Neural progenitor cell (in vitro differentiated cells): Measurements from ENCODE around the gene DEDD. TPM values are rescaled to one million over a fixed set of nuclear protein-coding genes. Genes with fewer than 3 reads are reported as not detected.

ENCODE experiments used
- DNase-seq: peaks from one replicate; pipeline ENCODE4 v3.0.0-alpha.2; 2016; ENCODE audit warnings: low spot score
- H2AFZ ChIP-seq: fragments of 200-600 bp; sonication (generic); replicated peaks from 2 replicates; pipeline ENCODE4 v1.6.1; 2016; ENCODE audit warnings: antibody characterized with exemption
- H3F3A ChIP-seq: fragments of 200-600 bp; sonication (generic); 2 replicates; pipeline ENCODE4 v1.6.1; 2016; ENCODE audit warnings: antibody characterized with exemption, low read depth
- H3K27ac ChIP-seq: fragments of 200-600 bp; sonication (generic); 2 replicates; pipeline ENCODE4 v1.5.1; 2016; ENCODE audit warnings: mild to moderate bottlenecking
- H3K27me3 ChIP-seq: fragments of 200-600 bp; sonication (generic); 2 replicates; pipeline ENCODE4 v1.6.1; 2016; ENCODE audit warnings: mild to moderate bottlenecking, moderate library complexity
- H3K36me3 ChIP-seq: fragments of 200-600 bp; sonication (generic); 2 replicates; pipeline ENCODE4 v1.5.1; 2016
- H3K4me1 ChIP-seq: fragments of 200-600 bp; sonication (generic); 2 replicates; pipeline ENCODE4 v1.6.1; 2016; ENCODE audit warnings: mixed run types
- H3K4me2 ChIP-seq: fragments of 200-600 bp; sonication (generic); 2 replicates; pipeline ENCODE4 v1.6.1; 2016
- H3K4me3 ChIP-seq: fragments of 200-600 bp; sonication (generic); 2 replicates; pipeline ENCODE4 v1.5.1; 2016
- H3K79me2 ChIP-seq: fragments of 200-600 bp; sonication (generic); 2 replicates; pipeline ENCODE4 v1.6.1; 2016; ENCODE audit warnings: low read depth
- H3K9ac ChIP-seq: fragments of 200-600 bp; sonication (generic); 2 replicates; pipeline ENCODE4 v1.6.1; 2016
- H3K9me3 ChIP-seq: fragments of 200-600 bp; sonication (generic); 2 replicates; pipeline ENCODE4 v1.5.1; 2016; ENCODE audit warnings: low read depth
- H4K20me1 ChIP-seq: fragments of 200-600 bp; sonication (generic); 2 replicates; pipeline ENCODE4 v1.6.1; 2016; ENCODE audit warnings: low read depth
- H3K27ac Mint-ChIP-seq: 3 replicates; pipeline ENCODE4 v1.8.0; 2021; ENCODE audit warnings: mixed read lengths
- H3K27me3 Mint-ChIP-seq: 2 replicates; pipeline ENCODE4 v1.8.0; 2022; ENCODE audit warnings: low read depth, mild to moderate bottlenecking, inconsistent platforms, moderate library complexity, mixed read lengths; ENCODE audit not compliant: insufficient read depth
- H3K36me3 Mint-ChIP-seq: 3 replicates; pipeline ENCODE4 v1.8.0; 2021; ENCODE audit warnings: mixed read lengths
- H3K4me1 Mint-ChIP-seq: 3 replicates; pipeline ENCODE4 v1.8.0; 2021; ENCODE audit warnings: mixed read lengths
- H3K4me3 Mint-ChIP-seq: 3 replicates; pipeline ENCODE4 v1.8.0; 2021; ENCODE audit warnings: mild to moderate bottlenecking, moderate library complexity, mixed read lengths
- H3K9me3 Mint-ChIP-seq: 3 replicates; pipeline ENCODE4 v1.8.0; 2020; ENCODE audit warnings: mixed read lengths
- CTCF ChIP-seq: fragments of 200-600 bp; sonication (generic); IDR thresholded peaks from 2 replicates; pipeline ENCODE4 v1.5.1; 2017; ENCODE audit warnings: antibody characterized with exemption, mild to moderate bottlenecking
- EZH2 ChIP-seq: fragments of 200-600 bp; sonication (generic); IDR thresholded peaks from 2 replicates; pipeline ENCODE4 v1.6.1; 2017; ENCODE audit warnings: antibody characterized with exemption, mild to moderate bottlenecking, moderate library complexity
- EZH2phosphoT487 ChIP-seq: fragments of 200-600 bp; sonication (generic); IDR thresholded peaks from 2 replicates; pipeline ENCODE4 v1.6.1; 2017; ENCODE audit warnings: antibody characterized with exemption
- total RNA-seq: library from RNA; depleted of rRNA; stranded (reverse); fragments of >200 nt; gene quantifications from 2 replicates; pipeline ENCODE4 v1.2.3, GENCODE V29; 2015; ENCODE audit warnings: low replicate concordance

The DEDD gene
- total RNA-seq, 1 donor from 2014 or later = 29.7 TPM

- H3K9me3 ChIP-seq = no peaks in the 10 kb centered on the region
- DNase-seq = peak; percentile 36
- peak overlapping the region; percentile 78 for H3K9ac ChIP-seq
- peaks cover 15% of the 10 kb centered on the region for H4K20me1 ChIP-seq
- no peaks in the 10 kb centered on the region for H3K27me3 ChIP-seq
- H3F3A ChIP-seq = peaks cover 38% of the 10 kb centered on the region
- Mint-ChIP-seq H3K27ac (peak overlapping the region; percentile 95), H3K9me3 (no peaks in the 10 kb centered on the region), H3K27me3 (no peaks in the 10 kb centered on the region), H3K4me3 (no peak overlapping the region), H3K36me3 (peaks cover 22% of the 10 kb centered on the region), H3K4me1 (peaks cover 26% of the 10 kb centered on the region)
- H3K27ac ChIP-seq = peak overlapping the region; percentile 98
- H3K36me3 ChIP-seq = no peaks in the 10 kb centered on the region
- H3K79me2 ChIP-seq = peaks cover 73% of the 10 kb centered on the region
- H3K4me1 ChIP-seq = peaks cover 20% of the 10 kb centered on the region
- H2AFZ ChIP-seq = peak overlapping the region; percentile 58
- H3K4me2 ChIP-seq = peak overlapping the region; percentile 90
- no peak for TF ChIP-seq EZH2
- peak overlapping the region; percentile 77 for H3K4me3 ChIP-seq
Measured at GRCh38 chr1:161131523-161132409, 701 bp downstream of the DEDD start.

- Histone ChIP-seq H3K9me3 (no peaks in the 10 kb centered on the region), H3K27me3 (no peaks in the 10 kb centered on the region), H3K79me2 (peaks cover 86% of the 10 kb centered on the region), H3K36me3 (no peaks in the 10 kb centered on the region), H2AFZ (no peak overlapping the region), H3K4me1 (peaks cover 20% of the 10 kb centered on the region), H3K27ac (no peak overlapping the region), H3F3A (peaks cover 38% of the 10 kb centered on the region), H4K20me1 (peaks cover 22% of the 10 kb centered on the region), H3K4me3 (peak overlapping the region; percentile 77), H3K4me2 (peak overlapping the region; percentile 90), H3K9ac (peak overlapping the region; percentile 6)
- H3K9me3 Mint-ChIP-seq = no peaks in the 10 kb centered on the region
- TF ChIP-seq EZH2 (no peak), EZH2phosphoT487 (no peak), CTCF (no peak)
- H3K27ac Mint-ChIP-seq = no peak overlapping the region
- no peaks in the 10 kb centered on the region for H3K27me3 Mint-ChIP-seq
- peaks cover 28% of the 10 kb centered on the region for H3K4me1 Mint-ChIP-seq
- no peak overlapping the region for H3K4me3 Mint-ChIP-seq
- peaks cover 26% of the 10 kb centered on the region for H3K36me3 Mint-ChIP-seq
- DNase-seq = no peak
Measured at GRCh38 chr1:161130266-161130665, 2.2 kb downstream of the DEDD start.

GRCh38 chr1:161128591-161129420 is 3.7 kb downstream of the DEDD start:
- no peaks in the 10 kb centered on the region for H3K27me3 Mint-ChIP-seq
- peaks cover 20% of the 10 kb centered on the region for H3K4me1 ChIP-seq
- peaks cover 26% of the 10 kb centered on the region for H3K36me3 Mint-ChIP-seq
- H3K9me3 Mint-ChIP-seq = no peaks in the 10 kb centered on the region
- DNase-seq = no peak
- no peak overlapping the region for H2AFZ ChIP-seq
- no peaks in the 10 kb centered on the region for H3K27me3 ChIP-seq
- no peak overlapping the region for H3K4me3 Mint-ChIP-seq
- no peak overlapping the region for H3K27ac Mint-ChIP-seq
- H4K20me1 ChIP-seq = peaks cover 24% of the 10 kb centered on the region
- H3K4me1 Mint-ChIP-seq = peaks cover 25% of the 10 kb centered on the region
- H3K9me3 ChIP-seq = no peaks in the 10 kb centered on the region
- peaks cover 77% of the 10 kb centered on the region for H3K79me2 ChIP-seq
- TF ChIP-seq EZH2 (no peak), EZH2phosphoT487 (no peak), CTCF (no peak)
- H3K27ac ChIP-seq = no peak overlapping the region
- H3K4me2 ChIP-seq = no peak overlapping the region
- no peaks in the 10 kb centered on the region for H3K36me3 ChIP-seq
- no peak overlapping the region for H3K9ac ChIP-seq
- H3F3A ChIP-seq = peaks cover 33% of the 10 kb centered on the region
- H3K4me3 ChIP-seq = no peak overlapping the region
